GM12873 (cell line): ENCODE data around the gene CILP.

Experiments
- CTCF ChIP-seq: IDR thresholded peaks from 2 replicates; pipeline ENCODE4 v1.5.1; 2012; ENCODE audit warnings: low read depth, mild to moderate bottlenecking, moderate library complexity, low read length, control low read depth; ENCODE audit not compliant: insufficient read depth; ENCODE audit errors: missing control alignments

Gene CILP

GRCh38 chr15:65210770-65211481 lies at the start of gene CILP:
Gene CILP, minus strand, starts transcription at chr15:65211473. Its CDS starts 1,718 bp downstream, at chr15:65209755.
- no peak for TF ChIP-seq CTCF

- TF ChIP-seq CTCF = no peak
Observed at GRCh38 chr15:65260968-65261367, 49.7 kb upstream of the CILP start.

- no peak for TF ChIP-seq CTCF
Observed at GRCh38 chr15:65259367-65259797, 48.1 kb upstream of the CILP start.

DNA sequence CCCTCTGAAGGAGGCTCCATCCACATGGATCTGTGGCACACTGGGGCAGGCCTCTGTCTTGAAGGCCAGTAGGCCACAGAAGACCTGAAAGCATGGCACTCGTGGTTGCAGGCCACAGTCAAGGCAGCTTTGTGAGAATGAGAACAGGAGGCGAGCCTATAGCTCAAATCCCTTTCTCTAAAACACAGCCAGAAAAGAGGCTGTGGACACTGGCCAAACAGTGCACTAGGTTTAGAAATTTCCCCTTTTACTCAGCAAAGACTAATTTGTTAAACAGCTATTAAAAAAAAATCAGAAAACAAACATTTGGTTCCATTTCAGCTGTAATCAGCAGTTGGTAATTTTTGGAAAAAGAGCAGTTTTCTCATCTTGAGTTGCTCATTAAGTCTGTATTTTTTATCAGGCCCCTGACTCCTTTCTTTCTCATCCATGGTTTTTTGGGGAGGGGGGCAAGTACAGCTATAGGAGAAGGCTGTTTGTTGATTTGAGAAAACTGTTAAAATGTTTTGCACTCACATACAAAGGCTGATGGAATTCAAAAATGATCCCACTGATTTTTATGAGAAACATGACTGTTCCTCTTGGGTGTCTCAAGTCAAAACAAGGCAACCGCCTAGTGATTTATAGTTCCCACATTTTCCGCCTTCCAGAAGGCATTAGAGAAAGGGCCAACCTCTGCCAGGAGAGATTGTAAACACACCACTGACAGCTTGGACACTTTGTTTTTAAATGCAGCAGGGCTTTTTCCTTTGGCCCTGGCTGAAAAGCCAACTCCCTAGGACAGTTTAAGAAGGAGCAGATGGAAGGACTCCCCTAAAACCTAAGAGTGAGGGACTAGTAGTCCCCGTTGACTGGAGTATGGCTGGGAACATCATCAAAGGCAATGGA lies 47.3 kb upstream of the CILP start:
- TF ChIP-seq CTCF = no peak

GRCh38 chr15:65255486-65256140 lies 44.3 kb upstream of the CILP start:
- TF ChIP-seq CTCF = no peak

GRCh38 chr15:65254758-65255157 lies 43.5 kb upstream of the CILP start:
- TF ChIP-seq CTCF = no peak

GRCh38 chr15:65254356-65254755 lies 43.1 kb upstream of the CILP start:
- no peak for TF ChIP-seq CTCF
